Left ventricle myocardium inferior (tissue), 1 donor: ENCODE results near the gene HIC2. TPM values are rescaled to one million over a fixed set of nuclear protein-coding genes. Genes with fewer than 3 reads are reported as not detected.
"Not testable (repeated sequence)": the region's sequence is repeated elsewhere in the genome, so short reads cannot be mapped to it uniquely, and the experiment has no call there.

ENCODE experiments used
- DNase-seq: peaks from one replicate; pipeline ENCODE4 v3.0.0-alpha.2; 2020
- H3K27ac ChIP-seq: fragments of 200-600 bp; replicated peaks from 2 replicates; pipeline ENCODE4 v1.8.0; 2021
- H3K27me3 ChIP-seq: fragments of 200-600 bp; 2 replicates; pipeline ENCODE4 v1.8.0; 2021; ENCODE audit warnings: low read depth
- H3K36me3 ChIP-seq: fragments of 200-600 bp; 2 replicates; pipeline ENCODE4 v1.8.0; 2021
- H3K4me1 ChIP-seq: fragments of 200-600 bp; 2 replicates; pipeline ENCODE4 v1.8.0; 2021
- H3K4me3 ChIP-seq: fragments of 200-600 bp; 2 replicates; pipeline ENCODE4 v1.8.0; 2021; ENCODE audit warnings: mild to moderate bottlenecking, moderate library complexity
- H3K9me3 ChIP-seq: fragments of 200-600 bp; replicated peaks from 2 replicates; pipeline ENCODE4 v1.8.0; 2021
- intact Hi-C: fragments of 100-400 bp; cut with micrococcal nuclease; formaldehyde crosslinking; loops from one replicate; pipeline ENCODE4 v1.11.0; 2022
- total RNA-seq: library from RNA; stranded (reverse); fragmentation: NEBNext Ultra II Directional; extraction: Animal tissue kit (Norgen Biotek cat#: 25700); gene quantifications from one replicate; pipeline ENCODE4 v1.2.1, GENCODE V29; 2021
- donor health status: DM: no; HTN: yes; CAD: no; lungs with severe emphysema.

The HIC2 gene
- total RNA-seq, 1 donor from 2014 or later = 1.5 TPM

GRCh38 chr22:21407792-21408191 lies 9.4 kb upstream of the HIC2 start:
- H3K36me3 ChIP-seq, DNase-seq, H3K4me3 ChIP-seq, H3K9me3 ChIP-seq, H3K4me1 ChIP-seq, intact Hi-C loops, H3K27ac ChIP-seq, H3K27me3 ChIP-seq: not testable (repeated sequence)

GRCh38 chr22:21416375-21416774 lies 796 bp upstream of the HIC2 start:
- H3K27ac ChIP-seq, H3K36me3 ChIP-seq, intact Hi-C loops, H3K27me3 ChIP-seq, DNase-seq, H3K4me1 ChIP-seq, H3K4me3 ChIP-seq, H3K9me3 ChIP-seq: not testable (repeated sequence)

GRCh38 chr22:21417853-21418252 lies 682 bp downstream of the HIC2 start:
- H3K9me3 ChIP-seq, H3K4me1 ChIP-seq, H3K36me3 ChIP-seq, H3K27me3 ChIP-seq, intact Hi-C loops: not testable (repeated sequence)
- peak; percentile 31 for DNase-seq
- Histone ChIP-seq H3K4me3 (peak overlapping the region; percentile 66), H3K27ac (peak overlapping the region; percentile 62)

- H3K36me3 ChIP-seq, DNase-seq, H3K4me1 ChIP-seq, H3K27ac ChIP-seq, H3K4me3 ChIP-seq, H3K27me3 ChIP-seq, H3K9me3 ChIP-seq, intact Hi-C loops: not testable (repeated sequence)
Measured at GRCh38 chr22:21418974-21419638, 1.9 kb downstream of the HIC2 start.

- H3K36me3 ChIP-seq, intact Hi-C loops, DNase-seq, H3K27ac ChIP-seq, H3K27me3 ChIP-seq, H3K4me3 ChIP-seq, H3K9me3 ChIP-seq, H3K4me1 ChIP-seq: not testable (repeated sequence)
Measured at GRCh38 chr22:21420180-21420763, 3.1 kb downstream of the HIC2 start.

- H3K4me1 ChIP-seq, H3K36me3 ChIP-seq, intact Hi-C loops, H3K27me3 ChIP-seq, H3K9me3 ChIP-seq, DNase-seq, H3K27ac ChIP-seq, H3K4me3 ChIP-seq: not testable (repeated sequence)
Measured at GRCh38 chr22:21424084-21424709, 7.0 kb downstream of the HIC2 start.

- H3K9me3 ChIP-seq, intact Hi-C loops, H3K27me3 ChIP-seq, H3K4me3 ChIP-seq, H3K27ac ChIP-seq, H3K4me1 ChIP-seq, H3K36me3 ChIP-seq, DNase-seq: not testable (repeated sequence)
Measured at GRCh38 chr22:21434378-21435233, 17.4 kb downstream of the HIC2 start.

- H3K9me3 ChIP-seq, intact Hi-C loops, H3K4me3 ChIP-seq, H3K27me3 ChIP-seq, H3K4me1 ChIP-seq, H3K36me3 ChIP-seq: not testable (repeated sequence)
- H3K27ac ChIP-seq = peak overlapping the region; percentile 57
- peak; percentile 16 for DNase-seq
Measured at GRCh38 chr22:21435998-21436810, 19.0 kb downstream of the HIC2 start.

GRCh38 chr22:21438013-21438412 lies 20.8 kb downstream of the HIC2 start:
- intact Hi-C loops, H3K9me3 ChIP-seq, H3K4me3 ChIP-seq, DNase-seq, H3K27me3 ChIP-seq, H3K27ac ChIP-seq, H3K36me3 ChIP-seq, H3K4me1 ChIP-seq: not testable (repeated sequence)

- H3K36me3 ChIP-seq, H3K4me3 ChIP-seq, H3K9me3 ChIP-seq, intact Hi-C loops, H3K27ac ChIP-seq, H3K27me3 ChIP-seq, DNase-seq: not testable (repeated sequence)
- H3K4me1 ChIP-seq = peaks cover 13% of the 10 kb centered on the region
Measured at GRCh38 chr22:21440018-21440636, 23.0 kb downstream of the HIC2 start.

GRCh38 chr22:21440676-21441075 lies 23.5 kb downstream of the HIC2 start:
- H3K9me3 ChIP-seq, H3K27me3 ChIP-seq, H3K27ac ChIP-seq, DNase-seq, intact Hi-C loops, H3K4me3 ChIP-seq: not testable (repeated sequence)
- Histone ChIP-seq H3K4me1 (peaks cover 13% of the 10 kb centered on the region), H3K36me3 (peaks cover 12% of the 10 kb centered on the region)

GRCh38 chr22:21441170-21441569 lies 24.0 kb downstream of the HIC2 start:
- H3K27me3 ChIP-seq, H3K9me3 ChIP-seq, H3K27ac ChIP-seq, H3K4me3 ChIP-seq, DNase-seq, intact Hi-C loops: not testable (repeated sequence)
- Histone ChIP-seq H3K36me3 (peaks cover 17% of the 10 kb centered on the region), H3K4me1 (peaks cover 11% of the 10 kb centered on the region)
